NCI-H1694 treated with DMSO at 0.1 percent for 48 hours (cell line): ENCODE data around the gene ASB13.
A peak's percentile ranks its signal among the peaks of the same experiment; 100 is the strongest.
"Not testable (repeated sequence)": the region's sequence is repeated elsewhere in the genome, so short reads cannot be mapped to it uniquely, and the experiment has no call there.

Source experiments
- DNase-seq: peaks from one replicate; lab custom pipeline; 2025; lab: John Stamatoyannopoulos, UW

The ASB13 gene

GRCh38 chr10:5623081-5623748 lies 43.2 kb downstream of the ASB13 start:
- DNase-seq, result peak; percentile 33

- no peak for DNase-seq
Observed at GRCh38 chr10:5622186-5622960, 44.0 kb downstream of the ASB13 start.

GRCh38 chr10:5621371-5621770 lies 45.0 kb downstream of the ASB13 start:
- DNase-seq, result not testable (repeated sequence)

- DNase-seq, result no peak
Observed at GRCh38 chr10:5620966-5621365, 45.4 kb downstream of the ASB13 start.

GRCh38 chr10:5620223-5620721 lies 46.1 kb downstream of the ASB13 start:
- no peak for DNase-seq

GRCh38 chr10:5619362-5620211 lies 46.8 kb downstream of the ASB13 start:
- no peak for DNase-seq

GRCh38 chr10:5618829-5619228 lies 47.6 kb downstream of the ASB13 start:
- DNase-seq, result no peak

GRCh38 chr10:5618042-5618441 lies 48.4 kb downstream of the ASB13 start:
- DNase-seq, result no peak

- DNase-seq, result no peak
Observed at GRCh38 chr10:5617521-5617920, 48.9 kb downstream of the ASB13 start.

GRCh38 chr10:5616836-5617235 lies 49.6 kb downstream of the ASB13 start:
- no peak for DNase-seq

- DNase-seq, result no peak
Observed at GRCh38 chr10:5616046-5616445, 50.3 kb downstream of the ASB13 start.

- no peak for DNase-seq
Observed at GRCh38 chr10:5615316-5615715, 51.1 kb downstream of the ASB13 start.

GRCh38 chr10:5614155-5614721 lies 52.2 kb downstream of the ASB13 start:
- DNase-seq, result no peak

- no peak for DNase-seq
Observed at GRCh38 chr10:5613481-5614154, 52.8 kb downstream of the ASB13 start.

GRCh38 chr10:5611899-5612680 lies 54.3 kb downstream of the ASB13 start:
- DNase-seq, result no peak

GRCh38 chr10:5609952-5610616 lies 56.3 kb downstream of the ASB13 start:
- DNase-seq, result no peak

- no peak for DNase-seq
Observed at GRCh38 chr10:5608608-5609220, 57.7 kb downstream of the ASB13 start.

GRCh38 chr10:5607594-5607993 lies 58.8 kb downstream of the ASB13 start:
- DNase-seq, result no peak

GRCh38 chr10:5606864-5607263 lies 59.5 kb downstream of the ASB13 start:
- DNase-seq, result no peak

- DNase-seq, result no peak
Observed at GRCh38 chr10:5606321-5606720, 60.1 kb downstream of the ASB13 start.
